Ecto neural progenitor cell (in vitro differentiated cells): ENCODE results near the gene VAV2.

Experiments
- DNase-seq: peaks from one replicate; pipeline ENCODE4 v3.0.0-alpha.2; 2018; ENCODE audit warnings: low spot score

VAV2 gene

GRCh38 chr9:133813749-133814585 lies 178.2 kb downstream of the VAV2 start:
- no peak for DNase-seq

- DNase-seq: no peak
Measured at GRCh38 chr9:133812941-133813748, 179.0 kb downstream of the VAV2 start.

- DNase-seq: no peak
Measured at GRCh38 chr9:133812077-133812868, 179.9 kb downstream of the VAV2 start.

DNA sequence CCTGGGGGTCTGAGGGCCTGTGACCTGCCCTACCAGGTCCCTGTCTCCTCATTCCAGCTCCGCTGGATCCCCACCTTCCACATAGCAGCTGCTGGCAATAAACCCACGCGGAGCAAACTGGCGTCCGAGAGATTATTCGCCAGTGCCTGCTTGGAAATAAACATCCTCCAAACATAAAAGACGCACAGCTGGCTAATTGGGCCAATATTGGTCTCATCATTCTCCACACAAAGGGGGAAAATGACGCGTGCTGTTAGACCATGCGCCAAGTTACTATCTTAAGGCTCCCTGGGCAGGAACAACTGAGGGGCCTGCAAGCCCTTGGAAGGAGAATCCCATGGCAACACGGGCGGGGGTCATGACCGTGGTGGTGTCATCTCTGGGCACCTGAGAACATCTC lies 180.7 kb downstream of the VAV2 start:
- DNase-seq: no peak

DNA sequence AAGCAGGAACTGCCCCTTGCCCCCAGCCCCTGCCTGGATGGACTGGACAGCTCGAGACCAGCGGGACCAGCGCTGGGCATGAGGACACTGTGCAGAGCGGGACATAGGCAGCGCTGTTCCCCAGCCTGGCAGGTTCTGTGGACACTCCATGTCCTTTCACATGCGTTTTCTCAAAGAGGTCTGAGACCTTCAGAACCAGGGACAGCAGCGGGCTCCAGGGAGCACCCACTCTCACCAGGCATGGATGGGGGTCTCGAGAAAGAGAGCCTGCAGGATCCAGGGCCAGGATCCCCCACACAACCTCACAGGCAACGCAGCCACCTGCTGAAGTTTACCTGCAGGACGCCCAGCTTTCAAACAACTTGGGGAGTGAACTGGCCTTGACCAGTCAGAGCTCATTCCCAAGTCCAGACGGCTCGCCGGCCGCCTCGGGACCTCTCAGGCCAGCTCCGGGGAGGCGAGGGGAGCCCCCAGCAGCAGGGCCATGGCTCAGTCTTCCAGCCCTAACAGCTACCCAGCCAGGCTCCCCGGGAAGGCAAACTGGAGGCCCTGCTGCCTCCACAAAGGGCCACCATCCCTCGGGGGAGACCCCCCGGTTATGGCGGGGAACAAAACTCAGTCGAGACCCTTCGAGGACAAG lies 181.4 kb downstream of the VAV2 start:
- no peak for DNase-seq

- no peak for DNase-seq
Measured at GRCh38 chr9:133809335-133809734, 182.8 kb downstream of the VAV2 start.

GRCh38 chr9:133807818-133808217 lies 184.3 kb downstream of the VAV2 start:
- DNase-seq: no peak

DNA sequence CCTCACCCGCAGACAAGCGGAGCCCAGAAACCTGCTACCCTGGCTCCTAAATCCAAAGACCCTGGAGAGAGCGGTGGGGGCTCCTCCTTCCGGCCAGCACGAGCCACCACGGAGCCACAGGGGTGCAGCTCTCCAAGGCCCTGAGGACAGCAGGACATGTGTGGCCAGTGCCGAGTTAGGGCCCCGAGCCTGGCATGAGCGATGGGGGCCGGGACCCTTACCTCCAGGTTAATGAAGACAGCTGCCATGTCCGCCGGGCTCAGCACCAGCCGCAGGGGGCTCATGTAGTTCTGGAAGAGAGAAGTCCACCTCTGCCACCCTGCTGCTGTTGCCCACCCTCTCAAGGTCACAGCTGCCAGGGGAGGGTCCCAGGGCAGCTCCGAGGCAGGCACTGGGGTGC lies 185.1 kb downstream of the VAV2 start:
- DNase-seq: no peak

DNA sequence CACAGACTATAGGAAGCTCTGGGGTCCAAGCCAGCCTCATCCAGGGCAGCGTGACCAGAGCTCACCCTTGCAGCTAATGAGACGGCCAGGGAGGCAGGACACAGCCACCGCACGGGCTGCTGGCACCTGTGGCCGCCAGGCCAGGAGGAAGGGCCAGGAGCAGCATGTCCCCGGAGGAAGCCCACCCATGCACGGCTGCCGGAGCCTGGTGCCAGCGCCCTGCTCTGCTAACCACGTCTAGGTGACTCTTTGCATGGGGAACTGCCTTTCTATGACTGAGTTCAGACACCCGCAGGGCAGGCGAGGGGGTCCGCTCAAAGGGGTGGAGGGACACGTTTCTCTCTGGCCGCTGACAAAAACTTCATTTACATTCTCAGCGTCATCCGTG lies 185.5 kb downstream of the VAV2 start:
- no peak for DNase-seq

DNA sequence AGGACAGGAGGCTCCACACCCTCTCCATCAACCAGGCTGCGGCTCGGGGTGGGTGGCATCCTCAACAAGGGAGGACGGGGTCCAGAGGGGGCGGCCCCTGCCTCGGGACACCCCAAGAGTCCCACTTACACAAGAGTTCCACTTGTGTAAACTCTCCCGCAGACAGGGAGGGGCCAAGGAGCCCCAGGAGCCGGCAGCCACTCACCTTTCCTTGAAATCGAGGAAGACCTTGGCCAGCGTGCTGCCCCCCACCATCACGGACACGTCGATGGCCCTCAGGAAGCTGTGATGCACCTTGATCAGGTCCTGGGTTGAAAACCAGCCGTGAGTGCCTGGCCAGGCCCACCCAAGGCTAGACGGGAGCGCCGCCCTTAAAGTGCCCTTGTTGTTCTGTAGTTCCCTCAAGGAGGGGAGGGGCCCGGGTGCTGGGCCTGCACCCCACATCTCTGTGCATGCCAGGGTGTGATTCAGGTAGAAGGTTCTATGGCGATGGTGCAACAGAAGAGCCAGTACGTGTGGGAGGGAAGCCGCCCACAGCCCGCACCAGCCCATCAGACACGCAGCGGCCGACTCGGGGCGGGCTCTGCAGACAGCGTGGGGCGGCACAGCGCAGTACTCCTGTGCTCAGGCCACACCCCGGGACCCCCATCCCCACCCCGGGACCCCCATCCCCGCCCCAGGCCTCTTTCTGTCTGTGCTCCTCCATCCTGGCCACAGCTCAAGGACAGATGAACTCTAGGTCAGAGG lies 186.1 kb downstream of the VAV2 start:
- no peak for DNase-seq

DNA sequence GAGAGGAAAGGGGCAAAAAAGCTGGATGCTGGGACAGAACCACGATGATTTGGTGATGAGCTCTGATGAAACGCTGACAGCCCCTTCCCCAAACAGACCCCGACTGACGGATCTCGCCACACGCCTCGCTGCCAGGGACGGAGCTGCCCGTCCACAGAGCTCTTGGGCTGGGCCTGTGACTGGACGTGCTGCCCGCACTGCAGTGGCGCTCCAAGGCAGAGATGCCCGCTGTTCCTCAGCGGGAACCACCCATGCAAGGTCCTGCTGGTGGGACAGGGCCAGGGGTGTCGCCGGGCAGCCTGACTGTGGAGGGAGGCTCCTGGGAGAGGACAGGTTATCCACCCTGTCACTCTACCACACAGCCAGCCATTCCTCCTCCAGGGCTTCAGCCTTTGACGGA lies 187.9 kb downstream of the VAV2 start:
- no peak for DNase-seq

GRCh38 chr9:133803745-133804144 lies 188.4 kb downstream of the VAV2 start:
- DNase-seq: no peak

DNA sequence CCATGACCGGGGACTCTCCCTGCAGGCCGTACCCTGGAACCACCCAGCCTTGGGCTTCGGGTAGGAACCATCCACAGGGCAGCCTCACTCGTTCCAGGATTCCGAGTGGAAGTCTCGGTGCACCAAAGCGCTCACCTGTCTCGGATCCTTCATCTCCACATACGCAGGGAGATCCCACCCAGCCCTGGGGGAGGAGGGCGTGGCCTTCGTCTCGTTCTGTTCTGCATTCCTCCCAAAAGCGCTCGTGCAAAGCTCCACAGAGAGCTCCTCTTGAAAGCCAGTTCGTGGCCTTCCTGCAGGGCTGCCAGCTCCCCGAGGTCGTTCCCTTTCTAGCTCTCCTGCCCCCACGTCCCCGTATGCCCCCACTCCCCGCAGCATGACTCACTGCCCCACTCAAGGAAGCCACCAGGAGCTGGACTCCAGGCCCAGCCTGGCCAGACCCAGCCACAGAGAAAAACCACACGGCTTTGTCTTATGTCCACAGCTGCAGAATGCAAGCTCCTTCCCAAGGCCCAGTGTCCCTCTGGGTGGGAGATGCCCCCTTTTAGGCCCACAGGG lies 189.0 kb downstream of the VAV2 start:
- no peak for DNase-seq

DNA sequence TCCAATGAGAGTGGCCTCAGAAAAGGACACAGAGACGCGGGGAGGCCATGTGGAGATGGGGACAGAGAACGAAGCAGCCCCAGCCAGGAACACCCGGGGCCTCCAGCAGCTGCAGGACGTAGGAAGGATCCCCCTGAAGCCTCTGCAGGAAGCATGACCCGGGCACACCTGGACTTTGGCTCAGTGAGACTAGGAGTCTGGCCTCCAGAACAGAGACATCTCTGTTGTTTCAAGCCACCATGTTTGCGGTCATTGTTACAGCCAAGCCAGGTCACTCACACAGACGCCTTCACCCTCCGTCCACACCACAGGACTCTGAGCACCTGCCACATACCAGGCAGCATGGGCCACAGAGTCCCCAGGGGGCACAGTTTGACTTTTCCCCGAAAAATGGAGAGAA lies 190.4 kb downstream of the VAV2 start:
- no peak for DNase-seq

GRCh38 chr9:133800266-133800665 lies 191.9 kb downstream of the VAV2 start:
- DNase-seq: no peak

GRCh38 chr9:133799716-133800115 lies 192.4 kb downstream of the VAV2 start:
- DNase-seq: no peak

- DNase-seq: no peak
Measured at GRCh38 chr9:133799106-133799505, 193.0 kb downstream of the VAV2 start.

- no peak for DNase-seq
Measured at GRCh38 chr9:133798160-133798559, 194.0 kb downstream of the VAV2 start.

- DNase-seq: no peak
Measured at GRCh38 chr9:133797406-133798105, 194.6 kb downstream of the VAV2 start.

- no peak for DNase-seq
Measured at GRCh38 chr9:133796562-133796961, 195.6 kb downstream of the VAV2 start.
